Smooth muscle cell (in vitro differentiated cells): ENCODE measurements around the gene SMC1B. TPM values are rescaled to one million over a fixed set of nuclear protein-coding genes. Genes with fewer than 3 reads are reported as not detected.

Source experiments
- DNase-seq: peaks from one replicate; lab custom pipeline; 2025; ENCODE audit not compliant: unreplicated experiment; lab: John Stamatoyannopoulos, UW
- H2AFZ ChIP-seq: fragments of 200-600 bp; sonication (generic); 2 replicates; pipeline ENCODE4 v1.6.0; 2016; ENCODE audit warnings: antibody characterized with exemption, low read depth, mild to moderate bottlenecking
- H3F3A ChIP-seq: fragments of 200-600 bp; sonication (generic); 2 replicates; pipeline ENCODE4 v1.6.0; 2017; ENCODE audit warnings: antibody characterized with exemption, low read depth
- H3K27ac ChIP-seq: fragments of 200-600 bp; sonication (generic); 2 replicates; pipeline ENCODE4 v1.5.1; 2016; ENCODE audit warnings: low read depth, mild to moderate bottlenecking
- H3K27me3 ChIP-seq: fragments of 200-600 bp; sonication (generic); 2 replicates; pipeline ENCODE4 v1.6.1; 2016; ENCODE audit warnings: low read depth, mild to moderate bottlenecking
- H3K36me3 ChIP-seq: fragments of 200-600 bp; sonication (generic); 2 replicates; pipeline ENCODE4 v1.5.1; 2016; ENCODE audit warnings: low read depth
- H3K4me1 ChIP-seq: fragments of 200-600 bp; sonication (generic); 2 replicates; pipeline ENCODE4 v1.5.1; 2016; ENCODE audit warnings: low read depth
- H3K4me2 ChIP-seq: fragments of 200-600 bp; sonication (generic); 2 replicates; pipeline ENCODE4 v1.6.0; 2016; ENCODE audit warnings: mild to moderate bottlenecking
- H3K4me3 ChIP-seq: fragments of 200-600 bp; sonication (generic); 2 replicates; pipeline ENCODE4 v1.5.1; 2016; ENCODE audit warnings: mild to moderate bottlenecking
- H3K79me2 ChIP-seq: fragments of 200-600 bp; sonication (generic); 2 replicates; pipeline ENCODE4 v1.6.0; 2016; ENCODE audit warnings: low read depth, mild to moderate bottlenecking
- H3K9ac ChIP-seq: fragments of 200-600 bp; sonication (generic); 2 replicates; pipeline ENCODE4 v1.6.0; 2016; ENCODE audit warnings: low read depth
- H3K9me3 ChIP-seq: fragments of 200-600 bp; sonication (generic); replicated peaks from 2 replicates; pipeline ENCODE4 v1.5.1; 2016; ENCODE audit warnings: low read depth
- H4K20me1 ChIP-seq: fragments of 200-600 bp; sonication (generic); 2 replicates; pipeline ENCODE4 v1.6.0; 2016; ENCODE audit warnings: low read depth
- WGBS: methylation state at CpG from one replicate; pipeline ENCODE4 v1.1.7; 2016; ENCODE audit warnings: low lambda C conversion rate; 5-methylcytosine and 5-hydroxymethylcytosine counted together
- polyA plus RNA-seq: library from polyadenylated mRNA; unstranded; fragments of >200 nt; fragmentation: Nextera tagmentation; extraction: Ambion mirVana; gene quantifications from 2 replicates; pipeline ENCODE4 v1.2.1, GENCODE V29; 2016
- total RNA-seq: library from RNA; depleted of rRNA; stranded (reverse); fragments of >200 nt; gene quantifications from 2 replicates; pipeline ENCODE4 v1.2.3, GENCODE V29; 2014
- TF ChIP-seq, protein P1 (sequence below): fragments of 200-600 bp; sonication (generic); IDR thresholded peaks from 2 replicates; pipeline ENCODE4 v1.5.1; 2017; ENCODE audit warnings: borderline replicate concordance, mild to moderate bottlenecking, antibody characterized with exemption; ENCODE audit not compliant: insufficient read depth, poor library complexity, severe bottlenecking

The SMC1B gene, protein sequence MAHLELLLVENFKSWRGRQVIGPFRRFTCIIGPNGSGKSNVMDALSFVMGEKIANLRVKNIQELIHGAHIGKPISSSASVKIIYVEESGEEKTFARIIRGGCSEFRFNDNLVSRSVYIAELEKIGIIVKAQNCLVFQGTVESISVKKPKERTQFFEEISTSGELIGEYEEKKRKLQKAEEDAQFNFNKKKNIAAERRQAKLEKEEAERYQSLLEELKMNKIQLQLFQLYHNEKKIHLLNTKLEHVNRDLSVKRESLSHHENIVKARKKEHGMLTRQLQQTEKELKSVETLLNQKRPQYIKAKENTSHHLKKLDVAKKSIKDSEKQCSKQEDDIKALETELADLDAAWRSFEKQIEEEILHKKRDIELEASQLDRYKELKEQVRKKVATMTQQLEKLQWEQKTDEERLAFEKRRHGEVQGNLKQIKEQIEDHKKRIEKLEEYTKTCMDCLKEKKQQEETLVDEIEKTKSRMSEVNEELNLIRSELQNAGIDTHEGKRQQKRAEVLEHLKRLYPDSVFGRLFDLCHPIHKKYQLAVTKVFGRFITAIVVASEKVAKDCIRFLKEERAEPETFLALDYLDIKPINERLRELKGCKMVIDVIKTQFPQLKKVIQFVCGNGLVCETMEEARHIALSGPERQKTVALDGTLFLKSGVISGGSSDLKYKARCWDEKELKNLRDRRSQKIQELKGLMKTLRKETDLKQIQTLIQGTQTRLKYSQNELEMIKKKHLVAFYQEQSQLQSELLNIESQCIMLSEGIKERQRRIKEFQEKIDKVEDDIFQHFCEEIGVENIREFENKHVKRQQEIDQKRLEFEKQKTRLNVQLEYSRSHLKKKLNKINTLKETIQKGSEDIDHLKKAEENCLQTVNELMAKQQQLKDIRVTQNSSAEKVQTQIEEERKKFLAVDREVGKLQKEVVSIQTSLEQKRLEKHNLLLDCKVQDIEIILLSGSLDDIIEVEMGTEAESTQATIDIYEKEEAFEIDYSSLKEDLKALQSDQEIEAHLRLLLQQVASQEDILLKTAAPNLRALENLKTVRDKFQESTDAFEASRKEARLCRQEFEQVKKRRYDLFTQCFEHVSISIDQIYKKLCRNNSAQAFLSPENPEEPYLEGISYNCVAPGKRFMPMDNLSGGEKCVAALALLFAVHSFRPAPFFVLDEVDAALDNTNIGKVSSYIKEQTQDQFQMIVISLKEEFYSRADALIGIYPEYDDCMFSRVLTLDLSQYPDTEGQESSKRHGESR
- total RNA-seq (not detected in 2 replicates), polyA plus RNA-seq (0.06 TPM in 1 of 2 replicates, not detected in the other)

DNA sequence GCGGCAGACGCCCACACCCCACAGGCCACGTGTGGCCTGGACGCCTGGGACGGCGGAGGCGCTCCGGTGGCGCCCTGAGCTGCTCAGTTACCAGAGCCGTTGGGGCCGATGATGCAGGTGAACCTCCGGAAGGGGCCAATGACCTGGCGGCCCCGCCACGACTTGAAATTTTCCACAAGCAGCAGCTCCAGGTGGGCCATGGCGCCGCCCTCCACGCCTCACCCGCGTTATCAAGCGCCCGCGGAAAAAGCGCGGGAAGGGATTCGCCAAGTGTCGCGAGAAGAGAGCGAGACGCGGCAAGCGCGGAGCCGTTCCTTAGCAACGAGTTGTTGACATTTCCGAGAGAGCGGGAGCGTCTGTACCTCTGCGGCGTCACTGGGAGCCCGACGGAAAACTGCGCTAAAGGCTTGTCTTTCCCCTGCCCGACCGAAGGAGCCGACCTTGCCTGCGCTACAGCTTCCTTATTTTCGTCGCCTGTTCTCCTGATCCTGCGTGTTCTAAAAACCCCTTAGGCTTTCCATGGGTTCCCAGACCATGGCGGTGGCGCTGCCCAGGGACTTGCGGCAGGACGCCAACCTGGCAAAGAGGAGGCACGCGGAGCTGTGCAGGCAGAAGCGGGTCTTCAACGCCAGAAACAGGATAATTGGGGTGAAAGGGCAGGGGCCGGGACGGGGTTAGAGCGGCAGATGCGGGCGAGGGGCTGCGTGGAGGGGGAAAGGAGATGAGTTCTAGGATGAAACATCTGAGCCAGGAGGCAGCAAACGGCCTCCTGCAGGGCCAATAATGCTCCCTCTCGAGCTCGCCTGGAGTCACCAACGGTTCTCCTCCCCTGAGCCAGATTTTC is at the start of gene SMC1B, which contains the start of gene RIBC2:
TSS of gene SMC1B (minus strand) at position 232 of the 844 bp plus-strand sequence. CDS start at position 200, 32 bp downstream.
TSS of gene RIBC2 (plus strand) at position 326 of the 844 bp plus-strand sequence. CDS start at position 520, 194 bp downstream.
- H3K27me3 ChIP-seq: no peaks in the 10 kb centered on the region
- TF ChIP-seq, protein P1, sequence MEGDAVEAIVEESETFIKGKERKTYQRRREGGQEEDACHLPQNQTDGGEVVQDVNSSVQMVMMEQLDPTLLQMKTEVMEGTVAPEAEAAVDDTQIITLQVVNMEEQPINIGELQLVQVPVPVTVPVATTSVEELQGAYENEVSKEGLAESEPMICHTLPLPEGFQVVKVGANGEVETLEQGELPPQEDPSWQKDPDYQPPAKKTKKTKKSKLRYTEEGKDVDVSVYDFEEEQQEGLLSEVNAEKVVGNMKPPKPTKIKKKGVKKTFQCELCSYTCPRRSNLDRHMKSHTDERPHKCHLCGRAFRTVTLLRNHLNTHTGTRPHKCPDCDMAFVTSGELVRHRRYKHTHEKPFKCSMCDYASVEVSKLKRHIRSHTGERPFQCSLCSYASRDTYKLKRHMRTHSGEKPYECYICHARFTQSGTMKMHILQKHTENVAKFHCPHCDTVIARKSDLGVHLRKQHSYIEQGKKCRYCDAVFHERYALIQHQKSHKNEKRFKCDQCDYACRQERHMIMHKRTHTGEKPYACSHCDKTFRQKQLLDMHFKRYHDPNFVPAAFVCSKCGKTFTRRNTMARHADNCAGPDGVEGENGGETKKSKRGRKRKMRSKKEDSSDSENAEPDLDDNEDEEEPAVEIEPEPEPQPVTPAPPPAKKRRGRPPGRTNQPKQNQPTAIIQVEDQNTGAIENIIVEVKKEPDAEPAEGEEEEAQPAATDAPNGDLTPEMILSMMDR: no peak
- peak within 1 kb of the TSS; percentile 86 for H3K4me2 ChIP-seq
- H3K9me3 ChIP-seq: no peaks in the 10 kb centered on the region
- H3K36me3 ChIP-seq: no peaks in the 10 kb centered on the region
- H3F3A ChIP-seq: no peaks in the 10 kb centered on the region
- H2AFZ ChIP-seq: peak within 1 kb of the TSS; percentile 99
- H3K9ac ChIP-seq: peak within 1 kb of the TSS; percentile 93
- H3K4me1 ChIP-seq: peaks cover 5% of the 10 kb centered on the region
- WGBS: 17% methylated on average over 64 of the region's 68 CpGs
- peak; percentile 22 for DNase-seq
- no peaks in the 10 kb centered on the region for H3K79me2 ChIP-seq
- peak within 1 kb of the TSS; percentile 60 for H3K4me3 ChIP-seq
- no peaks in the 10 kb centered on the region for H4K20me1 ChIP-seq
- H3K27ac ChIP-seq: peak within 1 kb of the TSS; percentile 71

DNA sequence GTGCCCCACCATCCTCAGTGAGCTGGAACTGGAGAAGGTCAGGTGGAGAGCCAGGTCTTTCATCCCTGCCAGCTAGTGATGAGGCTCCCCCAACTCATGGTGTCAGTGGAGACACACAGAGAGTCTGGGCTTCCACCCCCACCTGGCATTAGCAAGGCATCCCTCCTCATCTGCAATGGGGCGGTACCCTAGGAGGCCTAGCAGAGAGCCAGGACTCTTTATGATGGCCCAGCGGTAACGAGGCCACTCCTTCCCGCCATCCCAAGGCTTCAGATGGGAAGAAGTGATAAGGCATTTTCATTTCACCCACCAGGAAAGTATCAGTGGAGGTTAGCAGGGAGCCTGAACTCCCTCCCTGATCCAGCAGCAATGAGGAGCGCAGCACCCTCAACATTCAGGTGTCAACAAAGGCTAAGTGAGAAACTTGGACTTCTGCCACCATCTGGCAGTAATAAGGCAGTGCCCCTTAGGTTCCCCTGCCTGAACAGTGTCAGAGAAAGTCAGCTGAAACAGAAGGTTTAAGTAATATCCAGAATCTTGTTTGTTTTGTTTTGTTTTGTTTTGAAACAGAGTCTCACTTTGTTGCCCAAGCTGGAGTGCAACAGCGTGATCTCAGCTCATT is 48.7 kb upstream of the SMC1B start:
- H3K27me3 ChIP-seq: no peaks in the 10 kb centered on the region
- no peak overlapping the region for H3K9ac ChIP-seq
- H3K4me3 ChIP-seq: no peak overlapping the region
- 84% methylated on average over 6 of the region's 6 CpGs for WGBS
- H3F3A ChIP-seq: peaks cover 4% of the 10 kb centered on the region
- H4K20me1 ChIP-seq: no peaks in the 10 kb centered on the region
- TF ChIP-seq, protein P1: no peak
- DNase-seq: no peak
- no peaks in the 10 kb centered on the region for H3K9me3 ChIP-seq
- no peaks in the 10 kb centered on the region for H3K36me3 ChIP-seq
- no peaks in the 10 kb centered on the region for H3K79me2 ChIP-seq
- no peaks in the 10 kb centered on the region for H3K4me1 ChIP-seq
- no peak overlapping the region for H3K4me2 ChIP-seq
- no peak overlapping the region for H3K27ac ChIP-seq
- H2AFZ ChIP-seq: no peak overlapping the region
